Fibroblast of upper back skin (primary cell): ENCODE measurements around the gene TGM3.

Source experiments
- DNase-seq: peaks from one replicate; pipeline ENCODE4 v3.0.0-alpha.2; 2013

Gene TGM3

DNA sequence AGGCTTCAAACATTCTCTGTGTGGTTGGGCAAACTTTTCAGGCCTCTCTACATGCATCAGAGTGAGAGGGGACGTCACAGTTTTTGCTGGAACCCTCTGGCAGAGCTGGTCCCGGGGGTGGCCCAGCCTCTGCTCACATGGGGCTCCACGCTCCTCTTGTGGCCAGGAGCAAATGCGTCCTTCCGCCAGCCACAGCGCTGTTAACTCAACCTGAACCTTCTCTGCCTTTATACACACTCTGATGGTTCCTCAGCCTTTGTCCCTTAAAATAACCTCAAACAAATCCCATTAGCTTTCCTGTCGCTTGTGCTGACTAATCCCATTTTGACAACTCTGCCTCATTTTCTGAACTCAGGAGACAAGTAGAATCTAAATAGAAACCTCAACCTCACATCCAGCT lies 45.5 kb downstream of the TGM3 start:
- no peak for DNase-seq

DNA sequence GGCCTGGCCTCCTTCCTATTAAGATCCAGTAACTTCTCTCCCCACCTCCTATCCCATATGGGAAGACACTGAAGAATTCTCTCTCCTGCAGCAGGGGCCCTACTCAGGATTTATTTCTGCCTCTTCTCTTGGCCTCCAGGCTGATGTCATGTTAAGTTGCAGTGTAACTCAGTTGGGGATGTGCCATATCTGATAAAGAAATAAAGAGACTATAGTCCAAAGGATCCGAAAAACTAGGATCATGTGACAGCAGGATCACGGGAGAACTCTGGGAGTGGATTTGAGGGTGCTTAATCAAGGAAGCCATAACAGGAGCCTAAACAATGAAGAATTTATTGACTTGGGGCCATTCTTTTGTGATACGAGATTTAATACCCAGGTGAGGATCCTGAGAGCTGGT lies 46.4 kb downstream of the TGM3 start:
- DNase-seq = no peak

DNA sequence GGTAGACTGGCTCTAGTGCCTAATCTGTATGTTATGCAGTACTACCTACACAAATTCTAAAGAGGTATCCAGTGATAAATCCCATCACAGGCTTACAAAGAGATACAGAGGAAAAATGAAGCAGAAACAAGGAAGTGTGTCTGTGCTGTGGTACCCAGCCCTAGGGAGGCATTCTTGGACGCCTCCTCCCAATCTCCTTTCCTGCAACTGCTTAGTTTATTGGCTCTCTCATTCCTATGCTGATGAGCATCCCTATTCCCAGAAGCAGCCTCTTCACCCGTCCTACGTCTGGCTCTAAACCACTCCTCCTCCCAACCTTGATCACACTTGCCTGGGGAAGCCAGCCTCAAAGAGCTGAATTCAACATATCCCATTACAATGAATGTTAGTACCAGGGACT lies 50.4 kb downstream of the TGM3 start:
- no peak for DNase-seq

DNA sequence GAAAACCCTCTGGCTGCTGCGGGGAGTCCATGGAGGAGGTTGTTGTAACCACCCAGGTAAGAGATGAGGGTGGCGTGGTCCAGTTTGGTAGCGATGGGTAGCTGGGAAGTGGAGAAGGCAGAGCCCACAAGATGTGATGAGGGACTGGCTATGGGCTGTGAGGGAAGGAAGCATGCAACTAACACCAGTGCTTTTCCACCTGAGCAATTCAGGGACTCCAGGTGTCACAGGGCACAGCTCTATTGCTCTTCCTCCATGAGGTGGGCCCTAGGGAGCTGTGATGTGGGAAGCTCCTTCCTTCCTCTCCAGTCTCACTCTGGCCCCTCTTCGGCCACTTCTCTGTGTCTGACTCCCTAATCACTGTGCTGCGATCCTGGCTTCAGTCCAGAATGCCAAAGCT lies 52.5 kb downstream of the TGM3 start:
- no peak for DNase-seq

DNA sequence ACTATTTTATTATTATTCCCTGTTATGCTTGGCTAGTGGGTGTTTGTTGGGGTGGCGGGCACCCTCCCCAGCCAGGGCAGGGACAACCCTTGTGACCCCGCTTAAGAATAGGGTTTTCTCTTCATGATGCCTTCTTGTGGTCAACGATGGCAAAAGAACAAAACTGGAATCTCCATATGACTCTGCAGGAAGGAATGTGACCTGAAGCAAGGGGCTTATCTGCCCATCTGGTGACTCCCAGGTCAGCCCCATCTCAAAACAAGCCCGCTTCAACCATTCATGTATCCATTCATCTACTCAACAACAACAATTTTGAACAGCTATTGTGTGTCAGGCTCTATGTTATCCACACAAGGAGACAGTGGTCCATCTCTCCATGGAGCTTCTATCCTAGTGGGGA lies 54.0 kb downstream of the TGM3 start:
- peak; percentile 2 for DNase-seq

DNA sequence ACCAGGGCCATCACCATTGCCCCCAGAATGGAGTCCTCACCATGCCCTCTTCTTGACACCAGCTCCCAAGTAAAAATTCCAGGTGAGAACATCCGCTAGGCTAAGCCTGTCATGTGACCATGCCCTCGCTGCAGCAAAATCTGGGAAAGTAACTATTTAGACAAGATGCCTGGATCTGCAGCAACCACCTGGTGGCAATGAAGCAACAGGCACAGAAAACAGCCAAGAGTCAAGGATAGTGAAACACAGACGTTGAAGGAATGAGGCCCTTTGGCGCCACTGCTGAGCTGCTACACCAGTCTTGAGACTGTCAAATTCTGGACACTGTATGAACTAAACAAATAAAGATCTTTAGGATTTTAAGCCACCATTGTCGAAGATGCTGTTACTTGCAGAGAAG lies 54.8 kb downstream of the TGM3 start:
- no peak for DNase-seq

DNA sequence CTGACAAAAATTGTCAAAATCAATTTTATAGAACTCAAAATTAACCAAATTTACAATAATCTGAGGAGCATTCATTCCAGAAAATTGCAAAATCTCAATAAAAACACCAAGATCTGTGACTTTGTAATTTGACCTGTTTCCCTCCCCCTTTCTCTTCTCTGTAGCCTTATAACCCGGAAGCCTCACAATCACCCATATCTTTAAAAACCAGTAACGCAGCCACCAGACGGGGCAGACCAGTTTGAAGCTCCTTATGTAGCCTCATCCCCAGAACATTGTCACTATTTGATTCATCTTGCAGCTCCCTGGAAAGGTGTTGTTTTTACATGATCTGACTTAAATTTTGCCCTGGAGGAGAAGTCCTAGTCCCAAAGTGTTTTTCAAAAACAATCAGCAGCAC lies 57.4 kb downstream of the TGM3 start:
- DNase-seq = no peak

DNA sequence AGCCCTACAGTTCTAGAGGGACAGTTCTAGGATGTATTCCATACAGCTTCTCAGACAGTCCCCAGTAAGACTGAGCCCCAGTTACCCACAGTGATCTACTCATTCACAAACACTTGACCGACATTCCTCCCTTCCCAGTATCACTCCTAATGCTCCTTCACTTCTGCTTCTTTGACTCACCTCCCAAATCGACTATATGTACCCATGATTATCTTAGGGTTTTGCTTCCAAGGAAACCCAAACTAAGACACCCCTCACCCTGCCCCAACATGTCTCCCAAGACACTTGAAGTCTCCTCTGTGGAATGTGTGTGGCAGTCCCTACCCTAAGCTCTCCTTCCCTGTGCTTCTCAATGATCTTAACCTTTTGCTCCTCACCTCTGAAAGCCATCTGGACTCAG lies 61.3 kb downstream of the TGM3 start:
- DNase-seq = no peak

DNA sequence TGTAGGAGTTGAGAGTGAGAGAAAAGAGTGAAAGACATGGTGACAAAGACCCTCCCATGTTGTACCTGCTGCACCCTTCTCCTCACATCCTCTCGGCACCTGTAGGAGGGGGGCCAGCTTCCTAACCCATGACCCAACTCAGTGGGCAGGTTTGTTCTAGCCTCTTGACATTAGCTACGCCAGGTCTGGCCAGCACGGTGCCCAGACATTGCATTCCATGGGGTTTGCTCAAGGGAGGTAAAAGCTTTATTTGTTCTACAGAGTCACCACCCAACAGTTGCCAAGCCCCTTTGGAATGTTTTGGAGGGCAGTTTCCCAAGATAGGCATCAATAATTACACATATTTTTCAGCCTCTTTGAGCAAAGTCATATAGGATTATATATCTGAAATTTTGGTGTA lies 62.2 kb downstream of the TGM3 start:
- DNase-seq = no peak

DNA sequence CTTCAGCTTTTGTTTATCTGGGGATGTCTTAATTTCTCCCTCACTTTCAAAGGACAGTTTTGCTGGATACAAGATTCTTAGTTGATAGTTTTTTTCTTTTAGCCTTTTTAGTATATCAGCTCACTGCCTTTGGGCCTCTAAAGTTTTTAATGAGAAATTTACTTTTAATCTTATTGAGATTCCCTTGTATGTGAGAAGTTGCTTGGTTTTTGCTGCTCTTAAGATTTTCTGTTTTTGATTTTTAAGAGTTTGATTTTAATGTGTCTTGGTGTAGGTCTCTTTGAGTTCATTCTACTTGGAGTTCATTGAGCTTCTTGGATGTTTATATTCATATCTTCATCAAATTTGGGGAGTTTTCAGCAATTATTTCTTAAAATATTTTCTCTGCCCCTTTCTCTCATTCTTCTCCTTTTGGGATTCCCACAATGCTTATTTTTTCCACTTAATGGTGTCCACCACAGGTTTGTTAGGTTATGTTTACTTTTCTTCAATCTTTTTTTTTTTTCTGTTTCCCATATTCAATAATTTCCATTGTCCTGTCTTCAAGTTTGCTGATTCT lies 65.3 kb downstream of the TGM3 start:
- DNase-seq = no peak

DNA sequence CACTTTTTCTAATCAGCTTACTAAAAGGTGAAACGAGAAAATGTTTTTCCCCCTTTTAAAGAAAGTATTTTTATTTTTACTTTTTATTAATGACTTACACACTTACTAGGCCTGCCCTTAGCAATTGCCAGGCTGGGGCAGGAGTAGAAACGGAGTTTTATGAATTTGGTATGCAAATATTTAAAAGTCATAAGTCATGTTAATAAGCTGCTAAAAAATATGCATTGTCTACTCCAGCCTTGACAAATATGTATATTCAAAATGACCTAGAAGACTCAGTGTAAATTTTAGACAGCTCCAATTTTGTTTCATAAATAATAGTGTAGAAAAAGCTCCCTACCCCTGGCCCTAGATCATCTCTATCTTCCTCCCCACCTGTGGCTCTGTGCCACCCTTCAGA lies 67.4 kb downstream of the TGM3 start:
- DNase-seq = no peak

DNA sequence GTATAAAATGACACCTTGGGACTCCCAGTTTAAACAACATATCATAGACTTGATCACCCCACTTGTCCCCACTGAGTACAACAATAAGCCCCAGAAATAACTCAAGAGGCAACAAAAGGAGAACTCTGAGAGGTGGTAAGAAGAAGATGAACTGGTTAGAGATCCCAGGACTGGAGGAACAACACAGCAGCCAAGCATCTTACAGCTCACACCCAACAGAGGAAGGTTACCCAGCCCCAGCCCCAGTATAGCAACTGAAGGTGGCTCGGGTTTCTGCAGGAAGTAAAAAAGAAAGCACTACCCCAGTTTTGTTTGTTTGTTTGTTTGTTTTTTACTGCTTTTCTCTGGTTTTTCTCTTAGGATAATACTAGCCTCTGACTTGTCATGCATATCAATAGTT lies 67.8 kb downstream of the TGM3 start:
- no peak for DNase-seq

DNA sequence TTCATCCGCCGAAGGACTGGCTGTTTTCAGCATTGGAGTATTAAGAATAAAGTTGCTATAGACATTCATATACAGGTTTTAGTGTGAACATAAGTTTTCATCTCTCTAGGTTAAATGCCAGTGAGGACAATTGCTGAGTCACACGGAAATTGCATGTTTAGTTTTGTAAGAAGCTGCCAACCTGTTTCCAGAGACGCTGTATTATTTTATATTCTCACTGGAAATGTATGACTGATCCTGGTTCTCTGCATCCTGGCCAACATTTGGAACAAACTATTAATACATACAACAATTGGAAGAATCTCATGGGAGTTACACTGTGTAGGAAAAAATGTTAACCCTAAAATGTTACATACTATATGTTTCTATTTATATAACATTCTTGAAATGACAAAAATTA lies 68.2 kb downstream of the TGM3 start:
- peak; percentile 31 for DNase-seq

DNA sequence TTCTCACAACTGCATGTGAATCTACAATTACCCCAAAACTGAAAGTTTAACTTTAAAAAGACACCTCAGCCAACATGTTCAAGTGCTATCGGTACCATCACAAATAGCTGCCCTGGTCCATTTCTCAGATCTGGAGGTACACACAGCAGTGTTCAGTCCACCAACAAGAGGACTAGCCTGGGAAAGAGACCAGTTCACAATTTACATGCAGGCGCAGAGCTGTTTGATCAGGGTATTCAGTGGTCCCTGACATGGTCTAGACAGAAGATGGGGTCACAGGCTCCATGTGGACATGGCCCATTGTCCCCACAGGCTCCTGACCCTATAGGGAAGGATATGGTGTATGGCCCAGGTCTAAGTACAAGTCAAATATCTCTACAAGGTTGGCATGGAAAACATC lies 69.3 kb downstream of the TGM3 start:
- no peak for DNase-seq

DNA sequence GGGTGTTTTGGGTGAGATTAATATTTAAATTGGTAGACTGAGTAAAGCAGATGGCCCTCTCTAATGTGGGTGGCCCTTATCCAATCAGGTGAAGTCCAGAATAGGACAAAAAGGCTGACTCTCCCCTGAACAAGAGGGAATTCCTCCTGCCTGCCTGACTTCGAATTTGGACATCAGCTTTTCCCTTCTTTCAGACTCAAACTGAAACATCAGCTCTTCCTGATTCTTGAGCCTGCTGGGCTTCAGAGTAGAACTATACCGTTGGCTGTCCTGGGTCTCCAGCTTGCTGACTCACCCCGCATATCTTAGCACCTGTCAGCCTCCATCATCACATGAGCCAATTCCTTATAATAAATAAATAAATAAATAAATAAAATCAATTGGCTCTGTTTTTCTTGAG lies 69.9 kb downstream of the TGM3 start:
- DNase-seq = no peak

DNA sequence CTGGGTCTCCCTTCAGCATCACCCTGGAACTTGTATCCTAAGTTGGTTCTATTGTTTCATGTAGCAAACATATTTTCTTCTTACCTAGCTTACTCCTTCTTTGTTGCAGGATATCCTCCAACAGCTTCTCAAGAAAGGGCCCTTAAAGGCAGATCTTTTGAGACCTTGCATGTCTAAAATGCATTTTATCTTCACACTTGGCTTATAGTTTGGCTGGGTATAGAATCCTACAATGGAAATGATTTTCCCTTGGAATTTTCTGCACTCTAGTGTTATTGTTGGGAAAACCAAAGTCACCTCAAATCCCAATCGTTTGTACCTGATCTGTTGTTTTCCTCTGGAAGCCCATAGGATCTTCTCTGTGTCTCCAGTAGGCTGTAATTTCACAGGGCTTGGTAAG lies 72.8 kb downstream of the TGM3 start:
- DNase-seq = no peak

DNA sequence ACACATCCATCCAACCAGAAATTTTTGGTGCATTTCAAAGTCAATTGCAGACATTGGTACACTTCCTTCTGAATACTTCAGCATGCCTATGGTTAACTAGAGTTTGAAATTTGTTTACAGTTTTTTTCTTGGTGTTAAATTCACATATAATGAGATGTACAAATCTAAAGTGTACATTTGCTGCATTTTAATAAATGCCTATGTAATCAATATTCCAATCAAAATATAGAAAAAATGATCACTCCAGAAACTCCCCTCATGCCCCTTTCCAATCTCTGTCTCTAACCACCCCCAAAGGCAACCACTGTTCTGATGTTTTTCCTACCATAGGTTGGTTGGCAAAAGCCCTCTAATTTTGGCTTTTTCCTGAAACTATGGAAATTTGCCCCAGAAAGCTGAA lies 77.3 kb downstream of the TGM3 start:
- DNase-seq = no peak

DNA sequence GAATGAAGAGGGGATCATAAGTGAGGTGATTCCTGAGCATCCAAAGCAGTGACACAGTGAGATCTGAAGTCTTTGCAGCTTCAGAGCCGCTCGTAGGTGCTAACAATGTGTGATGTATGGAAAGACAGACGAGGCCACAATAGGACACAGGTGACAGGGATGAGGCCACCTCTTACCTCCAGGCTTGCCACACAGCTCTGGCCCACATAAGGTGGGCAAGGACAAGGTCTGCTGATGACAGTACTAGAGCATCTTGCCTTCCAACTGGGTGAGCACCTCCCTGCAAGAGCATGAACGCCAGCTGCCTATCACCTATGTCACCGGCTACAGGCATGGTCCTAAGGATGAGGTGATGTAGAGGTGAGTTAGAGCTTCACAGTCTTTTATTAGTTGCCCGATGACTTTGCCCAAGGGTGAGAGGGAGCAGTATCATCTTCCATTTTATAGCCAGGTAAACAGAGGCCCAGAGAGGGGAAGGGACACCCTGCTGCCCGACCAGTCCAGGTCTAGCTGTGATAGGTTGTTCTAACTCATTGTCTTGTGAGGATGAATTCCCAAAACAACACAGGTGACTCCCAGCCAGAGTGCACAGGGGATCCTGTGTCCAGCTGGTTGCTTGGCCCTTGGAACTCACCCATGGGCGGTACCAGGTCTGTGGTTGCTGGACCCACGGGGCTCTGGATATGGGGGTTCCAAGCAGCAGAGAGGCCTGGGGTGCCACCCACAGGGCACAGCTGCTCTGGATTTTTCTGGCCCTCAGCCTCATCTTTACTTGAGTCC lies 78.7 kb downstream of the TGM3 start:
- no peak for DNase-seq

DNA sequence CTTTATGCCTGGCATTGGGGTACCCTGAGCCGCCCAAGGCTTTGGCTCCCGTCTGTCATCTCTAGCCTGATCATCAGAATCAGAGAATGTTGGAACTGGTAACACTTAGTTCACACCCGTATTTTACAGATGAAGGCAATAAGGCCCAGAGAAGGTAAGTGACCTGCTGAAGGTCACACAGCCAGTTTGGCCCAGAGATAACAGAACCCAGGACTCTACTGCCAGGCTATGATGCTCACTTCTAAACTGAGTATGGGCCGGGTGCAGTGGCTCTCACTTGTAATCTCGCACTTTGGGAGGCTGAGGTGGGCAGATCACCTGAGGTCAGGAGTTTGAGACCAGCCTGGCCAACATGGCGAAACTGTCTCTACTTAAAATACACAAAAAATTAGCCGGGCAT lies 83.1 kb downstream of the TGM3 start:
- no peak for DNase-seq

DNA sequence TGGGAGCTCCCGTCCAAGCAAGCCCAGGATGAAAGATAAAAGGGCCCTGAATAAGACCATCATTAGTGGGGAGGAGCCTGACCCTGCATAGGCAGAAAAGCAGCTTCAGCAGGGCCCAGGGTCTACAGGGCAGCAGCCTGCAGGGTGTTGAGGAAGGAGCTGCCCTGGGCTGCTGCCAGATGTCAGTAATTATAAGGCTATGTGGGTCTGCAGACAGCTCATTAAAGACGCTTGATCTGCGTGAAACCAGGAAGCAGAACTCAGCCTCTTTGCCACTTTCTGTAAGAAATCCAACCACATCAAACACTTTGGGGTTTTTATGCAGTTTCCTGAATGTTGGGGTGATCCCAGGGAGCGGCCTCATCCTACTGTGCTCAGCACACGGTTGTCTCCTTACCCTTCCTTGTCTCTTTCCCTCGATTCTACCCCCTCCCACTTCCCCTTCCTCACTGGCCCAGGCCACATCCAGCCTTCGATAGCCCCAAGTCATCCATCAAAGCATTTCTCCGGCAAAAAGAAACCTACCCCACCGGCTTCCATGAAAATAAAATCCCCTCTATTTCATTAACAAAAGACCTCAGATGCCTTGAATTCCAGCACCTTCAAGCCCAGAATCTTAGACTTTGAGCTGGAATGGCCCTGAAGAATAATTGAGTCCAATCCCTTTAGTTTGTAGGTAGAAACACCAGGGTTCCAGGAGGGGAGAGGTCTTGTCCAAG lies 83.9 kb downstream of the TGM3 start:
- no peak for DNase-seq

DNA sequence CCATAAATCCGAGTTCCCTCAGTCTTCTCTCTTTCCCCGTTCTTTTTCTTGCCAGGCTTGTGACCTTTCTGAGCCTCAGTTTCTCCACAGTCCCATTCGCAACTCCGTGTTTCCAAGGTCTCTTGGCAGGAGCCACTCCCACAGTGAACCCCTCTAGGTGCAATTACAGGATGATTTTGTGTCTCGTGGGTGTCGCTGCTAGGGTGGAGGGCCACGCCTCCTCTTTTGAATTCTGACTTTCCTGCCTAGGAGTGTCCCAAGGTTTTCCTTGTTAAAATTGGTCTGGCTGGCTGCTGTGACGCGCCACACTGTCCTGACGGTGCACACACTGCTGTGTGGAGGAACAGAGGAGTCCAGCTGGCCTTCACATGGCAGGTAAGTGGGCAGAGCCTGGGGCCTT lies 84.8 kb downstream of the TGM3 start, which contains the start of gene TGM6:
TSS of gene TGM6 (plus strand) at position 301 of the 400 bp plus-strand sequence. CDS start at position 369, 68 bp downstream.
- no peak for DNase-seq

DNA sequence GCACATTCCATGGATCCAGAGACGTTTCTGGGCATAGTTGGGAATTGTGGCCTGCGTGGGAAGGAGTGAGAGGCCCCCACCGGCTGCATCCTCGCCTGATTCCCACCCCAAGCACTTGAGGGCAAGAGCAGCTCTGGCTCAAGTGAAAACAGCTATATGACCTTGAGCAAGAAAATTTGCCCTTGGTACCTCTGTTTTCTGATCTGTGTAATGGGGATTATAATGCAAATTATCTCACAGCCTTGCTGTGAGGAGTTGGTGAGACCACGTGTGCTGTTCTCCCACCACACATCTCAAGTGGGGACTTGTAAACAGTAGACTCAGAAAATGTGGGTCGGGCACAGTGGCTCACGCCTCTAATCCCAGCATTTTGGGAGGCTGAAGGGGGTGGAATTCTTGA lies 85.5 kb downstream of the TGM3 start:
- DNase-seq = no peak

DNA sequence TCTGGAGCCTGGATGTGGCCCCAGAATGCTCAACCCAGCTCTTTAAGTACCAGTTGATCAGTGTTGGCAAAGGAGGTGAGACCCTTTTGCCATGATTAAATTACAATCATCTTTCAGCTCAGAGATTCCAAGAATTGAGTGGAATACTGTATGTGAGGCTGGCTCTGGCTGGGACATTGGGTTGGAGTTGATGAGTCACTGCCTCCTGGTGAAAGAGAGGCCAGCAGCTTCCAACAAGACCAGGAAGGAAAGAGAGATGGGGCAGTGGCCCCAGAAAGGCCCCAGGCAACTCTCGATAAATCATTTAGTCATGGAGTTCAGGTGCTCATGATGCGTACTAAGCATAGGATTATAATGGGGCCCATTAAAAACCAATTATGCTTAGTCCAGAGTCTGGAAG lies 87.0 kb downstream of the TGM3 start:
- DNase-seq = no peak

DNA sequence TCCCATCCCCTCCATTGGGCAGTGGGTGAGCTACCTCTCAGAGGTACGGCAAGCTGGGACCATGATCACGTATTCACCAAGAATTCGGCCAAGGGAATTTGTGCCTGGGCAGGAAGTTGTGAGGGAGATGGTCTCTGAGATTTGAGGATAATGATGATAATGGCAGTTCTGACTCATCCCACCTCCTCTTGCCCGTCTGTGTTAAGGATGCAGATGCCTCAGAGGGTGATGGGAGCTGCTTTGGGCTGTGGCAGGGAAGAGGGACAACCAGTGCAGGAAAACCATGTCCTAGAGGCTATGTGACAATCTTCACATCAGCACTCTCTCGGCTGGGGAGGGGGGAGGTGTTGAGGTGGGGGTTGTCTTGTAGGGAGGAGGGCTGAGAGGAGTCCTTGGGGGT lies 89.2 kb downstream of the TGM3 start:
- peak; percentile 22 for DNase-seq
